ENCODE results near the gene PAX7. TPM values are rescaled to one million over a fixed set of nuclear protein-coding genes. Genes with fewer than 3 reads are reported as not detected.

The PAX7 gene
- total and polyA plus RNA-seq, 2 donors (not counting 1 experiment from before 2014, with no cell fraction given), result not detected

DNA sequence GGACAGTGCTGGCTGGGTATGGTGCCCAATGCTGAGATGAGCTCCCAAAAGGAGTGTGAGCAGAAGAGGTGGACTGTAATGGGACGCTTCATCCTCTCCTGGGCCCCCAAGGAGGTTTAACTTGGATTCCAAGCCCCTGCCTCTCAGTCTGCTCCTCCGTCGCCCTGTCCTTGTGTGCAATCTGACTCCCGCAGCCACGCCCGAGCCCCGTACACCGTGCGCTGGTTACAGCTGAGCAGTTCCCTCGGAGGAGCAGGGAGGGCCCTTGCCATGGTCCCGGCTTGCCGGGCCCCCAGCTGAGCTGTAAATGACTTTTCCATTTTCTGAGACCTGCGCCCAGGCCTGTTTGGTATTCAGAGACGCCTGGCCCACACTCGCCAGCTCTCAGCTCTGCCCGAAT, 53.7 kb downstream of the PAX7 start:
- Histone ChIP-seq H3K9ac (ENCODE audit: low read length) (no peak overlapping the region), H3K4me2 (replicated peaks; ENCODE audit: low read depth, low read length, poor library complexity, severe bottlenecking) (no peak overlapping the region), H3K27me3 (replicated peaks in 1 of 4; ENCODE audit: control extremely low read depth in 1 of 4, control insufficient read depth in 3 of 4, insufficient read depth in 4 of 4, low read length in 3 of 4) (peaks cover 0 to 9% (median 0%) of the 10 kb centered on the region in 4 experiments), H3K79me2 (ENCODE audit: control insufficient read depth, insufficient read depth, low read length) (no peaks in the 10 kb centered on the region), H3K9me3 (ENCODE audit: control extremely low read depth in 1 of 3, control insufficient read depth in 2 of 3, insufficient read depth in 1 of 3, low read length in 2 of 3) (no peaks in the 10 kb centered on the region), H3K4me1 (ENCODE audit: control insufficient read depth in 2 of 2, insufficient read depth in 2 of 2, low read length in 2 of 2) (no peaks in the 10 kb centered on the region), H4K20me1 (ENCODE audit: control insufficient read depth, insufficient read depth, low read length, poor library complexity, severe bottlenecking) (no peaks in the 10 kb centered on the region), H3K4me3 (ENCODE audit: control extremely low read depth in 1 of 5, extremely low read depth in 1 of 5, insufficient read depth in 1 of 5, low read depth in 2 of 5, low read length in 4 of 5) (no peak overlapping the region), H3K36me3 (replicated peaks in 1 of 2; ENCODE audit: control extremely low read depth in 1 of 2, control insufficient read depth in 1 of 2, extremely low read depth in 1 of 2, insufficient read depth in 2 of 2, low read length in 1 of 2) (no peaks in the 10 kb centered on the region), H2AFZ (ENCODE audit: insufficient read depth, low read depth, low read length, poor library complexity, severe bottlenecking) (no peak overlapping the region), H3K27ac (ENCODE audit: low read length in 2 of 2) (no peak overlapping the region)
- CTCF ChIA-PET, result no interaction called here
- Mint-ChIP-seq H3K27me3 (peaks cover 16% of the 10 kb centered on the region), H3K4me3 (no peak overlapping the region), H3K9me3 (ENCODE audit: insufficient read depth) (no peaks in the 10 kb centered on the region), H3K27ac (no peak overlapping the region), H3K4me1 (no peaks in the 10 kb centered on the region)
- DNase-seq, result no peak
- no peak for ATAC-seq (ENCODE audit: low read depth)
- 56% methylated on average over 16 of the region's 16 CpGs for whole genome bisulfite sequencing (ENCODE audit: insufficient coverage)
- POLR2A ChIA-PET, result no interaction called here
- TF ChIP-seq, protein P1, sequence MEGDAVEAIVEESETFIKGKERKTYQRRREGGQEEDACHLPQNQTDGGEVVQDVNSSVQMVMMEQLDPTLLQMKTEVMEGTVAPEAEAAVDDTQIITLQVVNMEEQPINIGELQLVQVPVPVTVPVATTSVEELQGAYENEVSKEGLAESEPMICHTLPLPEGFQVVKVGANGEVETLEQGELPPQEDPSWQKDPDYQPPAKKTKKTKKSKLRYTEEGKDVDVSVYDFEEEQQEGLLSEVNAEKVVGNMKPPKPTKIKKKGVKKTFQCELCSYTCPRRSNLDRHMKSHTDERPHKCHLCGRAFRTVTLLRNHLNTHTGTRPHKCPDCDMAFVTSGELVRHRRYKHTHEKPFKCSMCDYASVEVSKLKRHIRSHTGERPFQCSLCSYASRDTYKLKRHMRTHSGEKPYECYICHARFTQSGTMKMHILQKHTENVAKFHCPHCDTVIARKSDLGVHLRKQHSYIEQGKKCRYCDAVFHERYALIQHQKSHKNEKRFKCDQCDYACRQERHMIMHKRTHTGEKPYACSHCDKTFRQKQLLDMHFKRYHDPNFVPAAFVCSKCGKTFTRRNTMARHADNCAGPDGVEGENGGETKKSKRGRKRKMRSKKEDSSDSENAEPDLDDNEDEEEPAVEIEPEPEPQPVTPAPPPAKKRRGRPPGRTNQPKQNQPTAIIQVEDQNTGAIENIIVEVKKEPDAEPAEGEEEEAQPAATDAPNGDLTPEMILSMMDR (IDR thresholded peaks at IDR 0.05), result no peak
- no peak for TF ChIP-seq EZH2 (IDR thresholded peaks at IDR 0.05; ENCODE audit: borderline replicate concordance, insufficient read depth, low read depth, low read length, poor library complexity, severe bottlenecking)
- intact Hi-C loops (cut with micrococcal nuclease), result no loop called here

DNA sequence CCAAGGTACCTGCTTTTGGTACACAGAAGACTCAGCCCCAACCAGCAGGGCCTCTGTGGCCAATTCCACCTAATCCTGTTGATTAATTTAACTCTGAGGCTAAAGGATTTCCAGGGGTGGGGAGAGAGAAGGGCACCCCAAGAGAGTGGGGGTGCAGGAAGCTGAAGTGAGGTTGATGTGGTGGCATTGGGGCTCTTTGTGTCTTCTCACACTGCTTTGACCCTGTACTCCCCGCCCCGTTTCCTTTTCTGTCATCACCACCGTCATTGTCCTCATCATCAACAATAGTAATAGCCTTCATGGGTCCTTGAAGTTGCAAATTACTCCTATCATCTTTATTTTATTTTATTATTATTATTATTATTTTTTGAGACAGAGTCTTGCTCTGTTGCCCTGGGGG, 55.9 kb downstream of the PAX7 start:
- WGBS (ENCODE audit: insufficient coverage), result no CpG with 5 or more reads among the region's 3 CpGs
- Mint-ChIP-seq H3K4me3 (no peak overlapping the region), H3K27me3 (peaks cover 6% of the 10 kb centered on the region), H3K4me1 (no peaks in the 10 kb centered on the region), H3K9me3 (ENCODE audit: insufficient read depth) (no peaks in the 10 kb centered on the region), H3K27ac (no peak overlapping the region)
- Histone ChIP-seq H3K79me2 (ENCODE audit: control insufficient read depth, insufficient read depth, low read length) (no peaks in the 10 kb centered on the region), H3K9ac (ENCODE audit: low read length) (no peak overlapping the region), H3K9me3 (ENCODE audit: control extremely low read depth in 1 of 3, control insufficient read depth in 2 of 3, insufficient read depth in 1 of 3, low read length in 2 of 3) (peaks cover 0 to 3% (median 0%) of the 10 kb centered on the region in 3 donors), H4K20me1 (ENCODE audit: control insufficient read depth, insufficient read depth, low read length, poor library complexity, severe bottlenecking) (no peaks in the 10 kb centered on the region), H3K4me1 (ENCODE audit: control insufficient read depth in 2 of 2, insufficient read depth in 2 of 2, low read length in 2 of 2) (no peaks in the 10 kb centered on the region), H3K27ac (ENCODE audit: low read length in 2 of 2) (no peak overlapping the region), H3K36me3 (replicated peaks in 1 of 2; ENCODE audit: control extremely low read depth in 1 of 2, control insufficient read depth in 1 of 2, extremely low read depth in 1 of 2, insufficient read depth in 2 of 2, low read length in 1 of 2) (no peaks in the 10 kb centered on the region), H3K4me2 (replicated peaks; ENCODE audit: low read depth, low read length, poor library complexity, severe bottlenecking) (no peak overlapping the region), H3K4me3 (ENCODE audit: control extremely low read depth in 1 of 5, extremely low read depth in 1 of 5, insufficient read depth in 1 of 5, low read depth in 2 of 5, low read length in 4 of 5) (no peak overlapping the region), H3K27me3 (replicated peaks in 1 of 4; ENCODE audit: control extremely low read depth in 1 of 4, control insufficient read depth in 3 of 4, insufficient read depth in 4 of 4, low read length in 3 of 4) (peaks cover 0 to 9% (median 0%) of the 10 kb centered on the region in 4 experiments), H2AFZ (ENCODE audit: insufficient read depth, low read depth, low read length, poor library complexity, severe bottlenecking) (no peak overlapping the region)
- ChIA-PET POLR2A (no interaction called here), CTCF (no interaction called here)
- TF ChIP-seq, protein P1 (IDR thresholded peaks at IDR 0.05), result no peak
- TF ChIP-seq EZH2 (IDR thresholded peaks at IDR 0.05; ENCODE audit: borderline replicate concordance, insufficient read depth, low read depth, low read length, poor library complexity, severe bottlenecking), result no peak
- no peak for DNase-seq
- intact Hi-C loops (cut with micrococcal nuclease), result no loop called here
- ATAC-seq (ENCODE audit: low read depth), result no peak

Measured in B cell (primary cell).